Bronchial epithelial cell (primary cell): ENCODE data around the gene KCNQ1OT1. TPM values are rescaled to one million over a fixed set of nuclear protein-coding genes. Genes with fewer than 3 reads are reported as not detected.

Experiments
- DNase-seq: peaks from one replicate; pipeline ENCODE4 v3.0.0-alpha.2; 2010; ENCODE audit warnings: low read depth
- FAIRE-seq: peaks from 2 replicates; lab custom pipeline; 2011; peaks lifted over from hg19 to GRCh38; lab: Jason Lieb, UNC
- H3K27me3 ChIP-seq: 2 replicates; pipeline ENCODE4 v1.5.1; 2011; ENCODE audit warnings: low read length; ENCODE audit not compliant: control insufficient read depth, insufficient read depth
- H3K36me3 ChIP-seq: 2 replicates; pipeline ENCODE4 v1.5.1; 2011; ENCODE audit warnings: low read length; ENCODE audit not compliant: control insufficient read depth, insufficient read depth
- H3K4me3 ChIP-seq: 2 replicates; pipeline ENCODE4 v1.5.1; 2011; ENCODE audit warnings: mild to moderate bottlenecking, low read depth, low read length, control low read depth
- total RNA-seq: library from RNA; depleted of rRNA; stranded (reverse); fragments of >200 nt; gene quantifications from 2 replicates; pipeline ENCODE4 v1.2.1, GENCODE V29; 2014
- TF ChIP-seq, protein P1 (sequence below): IDR thresholded peaks from 2 replicates; pipeline ENCODE4 v1.5.1; 2011; ENCODE audit warnings: mild to moderate bottlenecking, moderate library complexity, low read length, control low read depth, inconsistent platforms; ENCODE audit not compliant: insufficient read depth, severe bottlenecking

Gene KCNQ1OT1
- total RNA-seq, 1 donor from 2014 or later: 0.53 TPM

GRCh38 chr11:2652333-2653197 is 47.2 kb downstream of the KCNQ1OT1 start:
- no peaks in the 10 kb centered on the region for H3K27me3 ChIP-seq
- no peaks in the 10 kb centered on the region for H3K36me3 ChIP-seq
- H3K4me3 ChIP-seq: no peak overlapping the region
- FAIRE-seq (peak; percentile 7), DNase-seq (no peak)
- TF ChIP-seq, protein P1, sequence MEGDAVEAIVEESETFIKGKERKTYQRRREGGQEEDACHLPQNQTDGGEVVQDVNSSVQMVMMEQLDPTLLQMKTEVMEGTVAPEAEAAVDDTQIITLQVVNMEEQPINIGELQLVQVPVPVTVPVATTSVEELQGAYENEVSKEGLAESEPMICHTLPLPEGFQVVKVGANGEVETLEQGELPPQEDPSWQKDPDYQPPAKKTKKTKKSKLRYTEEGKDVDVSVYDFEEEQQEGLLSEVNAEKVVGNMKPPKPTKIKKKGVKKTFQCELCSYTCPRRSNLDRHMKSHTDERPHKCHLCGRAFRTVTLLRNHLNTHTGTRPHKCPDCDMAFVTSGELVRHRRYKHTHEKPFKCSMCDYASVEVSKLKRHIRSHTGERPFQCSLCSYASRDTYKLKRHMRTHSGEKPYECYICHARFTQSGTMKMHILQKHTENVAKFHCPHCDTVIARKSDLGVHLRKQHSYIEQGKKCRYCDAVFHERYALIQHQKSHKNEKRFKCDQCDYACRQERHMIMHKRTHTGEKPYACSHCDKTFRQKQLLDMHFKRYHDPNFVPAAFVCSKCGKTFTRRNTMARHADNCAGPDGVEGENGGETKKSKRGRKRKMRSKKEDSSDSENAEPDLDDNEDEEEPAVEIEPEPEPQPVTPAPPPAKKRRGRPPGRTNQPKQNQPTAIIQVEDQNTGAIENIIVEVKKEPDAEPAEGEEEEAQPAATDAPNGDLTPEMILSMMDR: no peak

GRCh38 chr11:2651826-2652271 is 47.9 kb downstream of the KCNQ1OT1 start:
- Histone ChIP-seq H3K27me3 (no peaks in the 10 kb centered on the region), H3K36me3 (no peaks in the 10 kb centered on the region), H3K4me3 (no peak overlapping the region)
- DNase-seq: no peak
- FAIRE-seq: no peak
- TF ChIP-seq, protein P1: no peak

DNA sequence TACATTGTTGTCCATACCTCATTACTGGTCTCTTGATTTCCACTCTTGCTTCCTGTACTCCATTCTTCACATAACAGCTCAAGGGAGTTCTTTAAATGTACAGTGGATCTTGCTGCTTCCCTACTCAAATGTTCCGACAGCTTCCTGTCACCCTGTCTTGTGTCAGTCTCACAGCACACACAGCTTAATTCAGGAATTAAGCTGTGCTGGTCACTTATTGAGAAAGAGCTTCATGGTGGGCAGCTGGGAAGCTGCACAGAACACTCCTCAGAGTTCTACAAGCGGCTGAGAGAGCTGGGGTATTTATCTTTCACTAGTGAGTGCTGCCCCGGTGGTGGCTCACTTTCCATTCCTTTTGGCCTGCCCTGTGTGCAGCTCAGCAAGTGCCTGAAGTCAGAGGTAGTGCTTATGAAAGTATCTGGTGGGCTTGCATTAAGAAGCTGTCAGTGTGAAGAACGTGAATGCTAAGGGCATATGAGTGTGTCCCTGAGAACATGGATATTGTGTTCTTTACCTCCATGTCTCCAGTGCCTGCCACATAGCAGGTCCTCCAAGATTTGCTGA is 48.7 kb downstream of the KCNQ1OT1 start:
- no peak overlapping the region for H3K4me3 ChIP-seq
- no peaks in the 10 kb centered on the region for H3K36me3 ChIP-seq
- DNase-seq (no peak), FAIRE-seq (no peak)
- TF ChIP-seq, protein P1: no peak
- no peaks in the 10 kb centered on the region for H3K27me3 ChIP-seq

GRCh38 chr11:2650343-2650867 is 49.4 kb downstream of the KCNQ1OT1 start:
- TF ChIP-seq, protein P1: no peak
- DNase-seq (no peak), FAIRE-seq (no peak)

GRCh38 chr11:2649848-2650247 is 49.9 kb downstream of the KCNQ1OT1 start:
- DNase-seq (no peak), FAIRE-seq (no peak)
- Histone ChIP-seq H3K36me3 (no peaks in the 10 kb centered on the region), H3K27me3 (no peaks in the 10 kb centered on the region), H3K4me3 (no peak overlapping the region)
- TF ChIP-seq, protein P1: no peak

More at GRCh38 chr11:2650343-2650867, 49.4 kb downstream of the KCNQ1OT1 start:
- no peaks in the 10 kb centered on the region for H3K27me3 ChIP-seq
- H3K36me3 ChIP-seq: no peaks in the 10 kb centered on the region
- no peak overlapping the region for H3K4me3 ChIP-seq
